HUES48 (cell line): Measurements from ENCODE around the gene IKZF3.

Experiments
- H3K27ac ChIP-seq: one replicate; pipeline ENCODE4 v1.7.0; 2013; ENCODE audit warnings: low read depth, low read length, inconsistent platforms
- H3K27me3 ChIP-seq: 2 replicates; pipeline ENCODE4 v1.6.1; 2013; ENCODE audit warnings: mild to moderate bottlenecking, low read length; ENCODE audit not compliant: control insufficient read depth, insufficient read depth
- H3K36me3 ChIP-seq: 2 replicates; pipeline ENCODE4 v1.6.1; 2013; ENCODE audit warnings: low read length; ENCODE audit not compliant: control insufficient read depth, insufficient read depth
- H3K4me1 ChIP-seq: 2 replicates; pipeline ENCODE4 v1.6.1; 2013; ENCODE audit warnings: mild to moderate bottlenecking, low read length; ENCODE audit not compliant: control insufficient read depth, insufficient read depth
- H3K4me3 ChIP-seq: 2 replicates; pipeline ENCODE4 v1.5.1; 2013; ENCODE audit warnings: mild to moderate bottlenecking, low read depth, low read length
- H3K9ac ChIP-seq: 2 replicates; pipeline ENCODE4 v1.6.1; 2013; ENCODE audit warnings: mild to moderate bottlenecking, low read depth, low read length, moderate library complexity
- H3K9me3 ChIP-seq: 2 replicates; pipeline ENCODE4 v1.6.1; 2013; ENCODE audit warnings: low read length; ENCODE audit not compliant: control insufficient read depth, insufficient read depth

IKZF3 gene

DNA sequence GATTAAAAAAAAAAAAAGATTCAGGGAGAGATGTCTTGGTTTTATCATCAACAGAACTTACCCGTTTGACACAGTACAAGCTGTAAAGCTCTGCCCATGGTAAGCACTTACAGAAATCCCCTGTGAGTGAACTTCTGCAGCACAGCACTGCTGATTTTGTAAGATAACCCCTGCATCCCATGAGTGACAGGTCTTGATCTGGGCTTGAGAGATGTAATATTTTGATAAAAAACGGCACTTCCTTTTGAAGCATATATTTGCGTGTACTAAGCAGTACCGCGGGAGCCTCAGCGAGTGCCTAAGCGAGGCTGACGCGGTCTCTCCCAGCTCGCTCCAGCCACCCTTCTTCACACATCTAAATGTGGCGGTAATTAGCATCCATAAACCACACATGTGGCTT is 50.5 kb downstream of the IKZF3 start:
- H3K4me3 ChIP-seq, result no peak overlapping the region
- H3K27ac ChIP-seq, result no peak overlapping the region
- no peaks in the 10 kb centered on the region for H3K27me3 ChIP-seq
- no peak overlapping the region for H3K9ac ChIP-seq
- no peaks in the 10 kb centered on the region for H3K9me3 ChIP-seq
- no peaks in the 10 kb centered on the region for H3K36me3 ChIP-seq
- no peaks in the 10 kb centered on the region for H3K4me1 ChIP-seq

- H3K4me3 ChIP-seq, result no peak overlapping the region
- no peaks in the 10 kb centered on the region for H3K9me3 ChIP-seq
- no peaks in the 10 kb centered on the region for H3K27me3 ChIP-seq
- no peak overlapping the region for H3K27ac ChIP-seq
- H3K4me1 ChIP-seq, result no peaks in the 10 kb centered on the region
- no peaks in the 10 kb centered on the region for H3K36me3 ChIP-seq
- H3K9ac ChIP-seq, result no peak overlapping the region
These were observed 51.6 kb downstream of the IKZF3 start for GRCh38 chr17:39812466-39812865.

- no peaks in the 10 kb centered on the region for H3K4me1 ChIP-seq
- H3K36me3 ChIP-seq, result no peaks in the 10 kb centered on the region
- no peak overlapping the region for H3K9ac ChIP-seq
- no peak overlapping the region for H3K4me3 ChIP-seq
- H3K9me3 ChIP-seq, result no peaks in the 10 kb centered on the region
- no peaks in the 10 kb centered on the region; the same call in 1 of the 2 replicates for H3K27me3 ChIP-seq
- no peak overlapping the region for H3K27ac ChIP-seq
These were observed 53.0 kb downstream of the IKZF3 start for GRCh38 chr17:39810939-39811728.

- Histone ChIP-seq H3K9ac (no peak overlapping the region), H3K4me3 (no peak overlapping the region), H3K4me1 (no peaks in the 10 kb centered on the region), H3K27me3 (no peaks in the 10 kb centered on the region; the same call in 1 of the 2 replicates), H3K9me3 (no peaks in the 10 kb centered on the region), H3K27ac (no peak overlapping the region), H3K36me3 (no peaks in the 10 kb centered on the region)
These were observed 54.9 kb downstream of the IKZF3 start for GRCh38 chr17:39809221-39809620.

DNA sequence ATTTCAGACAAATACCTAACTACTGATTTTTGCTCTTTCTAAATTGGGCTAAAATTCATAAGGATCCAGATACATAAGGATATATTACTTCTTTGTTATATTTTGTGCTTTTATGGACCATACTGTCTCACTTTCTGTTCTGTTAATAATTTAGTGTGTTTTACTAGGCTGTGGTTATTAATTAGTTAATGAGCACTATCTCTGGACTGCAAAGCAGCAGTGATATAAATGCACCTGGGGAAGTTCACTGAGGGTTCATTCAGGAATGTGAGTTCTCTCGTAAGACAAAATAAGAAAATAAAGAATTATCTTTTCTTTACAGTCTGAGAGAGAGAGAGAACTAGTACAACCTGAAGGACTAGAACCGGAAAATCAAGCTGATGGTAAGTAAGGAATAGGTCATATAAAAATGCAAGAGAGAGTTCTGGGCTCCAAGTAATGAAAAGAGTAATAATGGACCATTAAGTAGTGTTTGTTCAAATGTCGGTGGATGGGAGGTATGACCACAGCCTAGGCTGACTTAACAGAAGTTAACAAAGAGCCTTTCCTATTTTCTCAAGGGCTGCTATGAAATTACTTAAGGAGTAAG is 55.6 kb downstream of the IKZF3 start:
- no peak overlapping the region for H3K27ac ChIP-seq
- H3K27me3 ChIP-seq, result no peaks in the 10 kb centered on the region; the same call in 1 of the 2 replicates
- H3K4me1 ChIP-seq, result no peaks in the 10 kb centered on the region
- no peaks in the 10 kb centered on the region for H3K9me3 ChIP-seq
- H3K9ac ChIP-seq, result no peak overlapping the region
- no peaks in the 10 kb centered on the region for H3K36me3 ChIP-seq
- no peak overlapping the region for H3K4me3 ChIP-seq

DNA sequence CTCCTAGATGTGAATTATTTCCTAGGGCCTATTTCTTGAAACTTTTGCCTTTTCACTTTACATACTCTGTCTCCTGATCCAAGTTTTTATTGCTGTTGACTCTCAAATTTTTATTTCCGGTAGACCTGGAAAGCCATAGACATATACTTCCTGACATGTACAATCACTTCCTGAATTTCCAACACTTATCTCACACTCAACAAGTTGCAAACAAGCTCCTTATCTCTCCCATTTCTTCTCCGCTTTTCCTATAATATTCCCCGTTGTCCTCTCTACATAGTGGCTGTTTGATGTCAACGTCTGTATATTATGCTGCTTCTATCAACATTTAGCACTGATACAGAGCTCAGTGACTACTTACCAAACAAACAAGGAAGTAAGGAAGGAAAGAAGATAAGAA is 59.3 kb downstream of the IKZF3 start:
- Histone ChIP-seq H3K4me1 (peaks cover 13% of the 10 kb centered on the region), H3K4me3 (no peak overlapping the region), H3K27me3 (no peaks in the 10 kb centered on the region; the same call in 1 of the 2 replicates), H3K27ac (no peak overlapping the region), H3K36me3 (no peaks in the 10 kb centered on the region), H3K9ac (no peak overlapping the region), H3K9me3 (no peaks in the 10 kb centered on the region)

DNA sequence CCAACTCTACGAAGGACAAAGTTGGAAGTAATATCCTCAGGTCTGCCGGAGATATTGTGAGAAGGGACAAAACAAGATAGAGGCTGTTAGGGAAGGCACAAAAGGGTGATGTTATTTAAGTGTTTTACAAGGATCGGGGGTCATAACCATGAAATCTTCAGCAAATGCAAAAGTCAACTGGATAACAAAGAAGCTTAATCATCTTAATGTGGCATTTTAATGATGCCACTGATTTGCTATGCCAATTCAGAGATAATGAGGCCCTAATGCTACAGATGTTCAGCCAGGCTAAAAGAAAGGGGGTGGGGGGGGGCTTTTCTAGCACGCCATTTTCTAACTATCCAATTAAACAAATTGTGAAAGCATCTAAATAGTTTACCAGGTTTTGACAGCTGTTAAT is 63.1 kb downstream of the IKZF3 start:
- H3K27ac ChIP-seq, result peak overlapping the region; percentile 78
- H3K36me3 ChIP-seq, result no peaks in the 10 kb centered on the region
- H3K4me3 ChIP-seq, result no peak overlapping the region
- no peaks in the 10 kb centered on the region for H3K9me3 ChIP-seq
- H3K27me3 ChIP-seq, result no peaks in the 10 kb centered on the region
- 0 out of 2 replicates have a peak overlapping the region, but pooled peaks have one; percentile 15 for H3K9ac ChIP-seq
- peaks cover 21% of the 10 kb centered on the region for H3K4me1 ChIP-seq

GRCh38 chr17:39800540-39800939 is 63.6 kb downstream of the IKZF3 start:
- 0 out of 2 replicates have a peak overlapping the region, but pooled peaks have one; percentile 15 for H3K9ac ChIP-seq
- H3K36me3 ChIP-seq, result no peaks in the 10 kb centered on the region
- no peak overlapping the region for H3K4me3 ChIP-seq
- no peaks in the 10 kb centered on the region for H3K9me3 ChIP-seq
- no peaks in the 10 kb centered on the region for H3K27me3 ChIP-seq
- H3K4me1 ChIP-seq, result peaks cover 21% of the 10 kb centered on the region
- H3K27ac ChIP-seq, result peak overlapping the region; percentile 78

- Histone ChIP-seq H3K9me3 (no peaks in the 10 kb centered on the region), H3K4me3 (no peak overlapping the region), H3K36me3 (no peaks in the 10 kb centered on the region), H3K4me1 (peaks cover 21% of the 10 kb centered on the region), H3K9ac (no peak overlapping the region), H3K27me3 (no peaks in the 10 kb centered on the region), H3K27ac (peak overlapping the region; percentile 57)
These were observed 64.7 kb downstream of the IKZF3 start for GRCh38 chr17:39799395-39799794.

- Histone ChIP-seq H3K27ac (no peak overlapping the region), H3K27me3 (no peaks in the 10 kb centered on the region), H3K9me3 (no peaks in the 10 kb centered on the region), H3K4me3 (no peak overlapping the region), H3K36me3 (no peaks in the 10 kb centered on the region), H3K4me1 (peaks cover 4% of the 10 kb centered on the region), H3K9ac (no peak overlapping the region)
These were observed 69.7 kb downstream of the IKZF3 start for GRCh38 chr17:39794249-39794970.
